GM12878 (cell line): ENCODE measurements around the gene TMED6. TPM values are rescaled to one million over a fixed set of nuclear protein-coding genes. Genes with fewer than 3 reads are reported as not detected.

Experiments
- BCL11A ChIP-seq: IDR thresholded peaks from 2 replicates; pipeline ENCODE4 v1.6.1; 2011; ENCODE audit warnings: low read depth, low read length
- BCLAF1 ChIP-seq: fragments of 450-650 bp; IDR thresholded peaks from 2 replicates; pipeline ENCODE4 v1.6.1; 2017; ENCODE audit warnings: antibody characterized with exemption, mild to moderate bottlenecking, moderate library complexity
- BHLHE40 ChIP-seq, 2 experiments: fragments of 450-650 bp in 1 of 2; IDR thresholded peaks; 2 replicates each; pipeline ENCODE4 v1.6.1; 2011 to 2017; ENCODE audit warnings: low read depth in 2 of 2, borderline replicate concordance in 1 of 2, improper control_type of control experiment in 1 of 2, low read length in 1 of 2, mild to moderate bottlenecking in 1 of 2
- CUX1 ChIP-seq: IDR thresholded peaks from 2 replicates; pipeline ENCODE4 v1.6.1; 2012; ENCODE audit warnings: improper control_type of control experiment, low read depth, low read length; ENCODE audit not compliant: insufficient replicate concordance
- FOXM1 ChIP-seq: IDR thresholded peaks from 2 replicates; pipeline ENCODE4 v1.6.1; 2012; ENCODE audit warnings: low read depth, mild to moderate bottlenecking, inconsistent platforms, low read length, moderate library complexity
- HCFC1 ChIP-seq: fragments of 150-350 bp; IDR thresholded peaks from 2 replicates; pipeline ENCODE4 v1.6.1; 2014; ENCODE audit warnings: low read length
- HSF1 ChIP-seq: fragments of 150-350 bp; IDR thresholded peaks from 2 replicates; pipeline ENCODE4 v1.6.1; 2014; ENCODE audit warnings: mild to moderate bottlenecking, low read depth, low read length
- PRDM15 ChIP-seq: fragments of 450-650 bp; formaldehyde crosslinking; IDR thresholded peaks from 2 replicates; pipeline ENCODE4 v1.4.0; 2020; ENCODE audit warnings: mild to moderate bottlenecking, moderate library complexity
- RAD51 ChIP-seq: fragments of 450-650 bp; IDR thresholded peaks from 2 replicates; pipeline ENCODE4 v1.6.1; 2016; ENCODE audit warnings: moderate library complexity, mild to moderate bottlenecking, inconsistent platforms
- SMC3 ChIP-seq: IDR thresholded peaks from 2 replicates; pipeline ENCODE4 v1.6.1; 2011; ENCODE audit warnings: low read length, improper control_type of control experiment, borderline replicate concordance
- SRF ChIP-seq, 2 experiments: IDR thresholded peaks; 2 replicates each; pipeline ENCODE4 v1.6.1; 2011; ENCODE audit warnings: low read depth in 2 of 2, low read length in 2 of 2, mild to moderate bottlenecking in 1 of 2, moderate library complexity in 1 of 2
- TBL1XR1 ChIP-seq: IDR thresholded peaks from 2 replicates; pipeline ENCODE4 v1.6.1; 2012; ENCODE audit warnings: low read depth, low read length, improper control_type of control experiment
- WRNIP1 ChIP-seq: IDR thresholded peaks from 2 replicates; pipeline ENCODE4 v1.6.1; 2011; ENCODE audit warnings: low read depth, low read length, improper control_type of control experiment, borderline replicate concordance
- ZBED1 ChIP-seq: IDR thresholded peaks from 2 replicates; pipeline ENCODE4 v1.6.1; 2016; ENCODE audit warnings: borderline replicate concordance
- polyA plus RNA-seq, 11 experiments: library from polyadenylated mRNA; depleted of rRNA in 4 of 11; unstranded in 6 of 11; stranded (reverse) in 5 of 11; fragments of >200 nt; fragmentation: Nextera tagmentation in 4 of 11; fragmentation: Illumina TruSeq in 1 of 11; extraction: Ambion mirVana in 4 of 11; extraction: Trizol in 1 of 11; gene quantifications; 1 replicate in 1 of 11; 2 replicates in 10 of 11; pipeline versions ENCODE4 v1.2.1 to v1.2.3, GENCODE V29; 2011 to 2016; ENCODE audit warnings: inconsistent platforms in 2 of 11, missing spikeins in 2 of 11, low read depth in 1 of 11
- total RNA-seq, 4 experiments: library from RNA; depleted of rRNA in 3 of 4; stranded (reverse); fragments of >200 nt in 3 of 4; fragmentation: Illumina TruSeq in 1 of 4; extraction: Trizol in 1 of 4; gene quantifications; 2 replicates each; pipeline versions ENCODE4 v1.2.1 to v1.2.3, GENCODE V29; 2013 to 2021

The TMED6 gene
- total and polyA plus RNA-seq, 10 of the 15 experiments (the other 5 are each of a cell fraction or from before 2014, with no cell fraction given) = 0.27 to 1.7 (median 0.78) TPM

- TF ChIP-seq PRDM15 (CRISPR knock-in tag) (no peak), BCLAF1 (no peak), BCL11A (no peak), TBL1XR1 (no peak), HSF1 (0 out of 2 replicates have a peak, but pooled peaks have one; percentile 32), CUX1 (peak; percentile 44), SRF (IDR thresholded peaks at IDR 0.05; ENCODE audit: low read depth in 2 of 2, low read length in 2 of 2) (0 out of 4 replicates have a peak, but pooled peaks of 1 of the 2 experiments have one; percentile 15), SMC3 (no peak), RAD51 (peak; percentile 75), ZBED1 (no peak), FOXM1 (no peak), WRNIP1 (no peak), HCFC1 (peak; percentile 79), BHLHE40 (IDR thresholded peaks at IDR 0.05; ENCODE audit: borderline replicate concordance in 1 of 2, low read depth in 2 of 2, low read length in 1 of 2) (peak; percentile 36 to 63; a peak in 2 of 4 replicates)
These were observed 12.1 kb downstream of the TMED6 start, which contains the start of the genes COG8 and NIP7 (continued) for GRCh38 chr16:69339289-69340094.
